HEK293T (cell line): ENCODE results near the gene ARL15.

Experiments
- CTCF ChIA-PET: fragments of 350-600 bp; formaldehyde crosslinking; extraction: SDS; loops from one replicate; lab custom pipeline; 2021; ENCODE audit warnings: antibody characterized with exemption, inconsistent platforms; lab: Yijun Ruan, JAX
- POLR2A ChIA-PET: fragments of 350-600 bp; formaldehyde crosslinking; extraction: SDS; loops from one replicate; lab custom pipeline; 2020; ENCODE audit warnings: antibody characterized with exemption, inconsistent platforms; lab: Yijun Ruan, JAX
- DNase-seq: peaks from one replicate; pipeline ENCODE4 v3.0.0; 2012; ENCODE audit warnings: mixed read lengths; ENCODE audit errors: extremely low spot score
- ARNT ChIP-seq: fragments of 450-650 bp; IDR thresholded peaks from 2 replicates; pipeline ENCODE4 v1.6.1; 2017; ENCODE audit warnings: mild to moderate bottlenecking
- BHLHE40 ChIP-seq: fragments of 450-650 bp; IDR thresholded peaks from 2 replicates; pipeline ENCODE4 v1.6.1; 2016; ENCODE audit warnings: mild to moderate bottlenecking, moderate library complexity, borderline replicate concordance
- CTBP1 ChIP-seq: fragments of 450-650 bp; IDR thresholded peaks from 2 replicates; pipeline ENCODE4 v1.6.1; 2016; ENCODE audit warnings: borderline replicate concordance
- ELF4 ChIP-seq: fragments of 450-650 bp; IDR thresholded peaks from 2 replicates; pipeline ENCODE4 v1.6.1; 2017; ENCODE audit warnings: antibody characterized with exemption
- FOXA1 ChIP-seq: fragments of 450-650 bp; IDR thresholded peaks from 2 replicates; pipeline ENCODE4 v1.6.1; 2016; ENCODE audit warnings: mild to moderate bottlenecking
- FOXK2 ChIP-seq: fragments of 450-650 bp; IDR thresholded peaks from 2 replicates; pipeline ENCODE4 v1.6.1; 2016; ENCODE audit warnings: mild to moderate bottlenecking
- FOXM1 ChIP-seq: fragments of 450-650 bp; IDR thresholded peaks from 2 replicates; pipeline ENCODE4 v1.6.1; 2017; ENCODE audit warnings: mild to moderate bottlenecking, borderline replicate concordance
- HDGF ChIP-seq: fragments of 450-650 bp; IDR thresholded peaks from 2 replicates; pipeline ENCODE4 v1.6.1; 2017; ENCODE audit warnings: antibody characterized with exemption, borderline replicate concordance
- L3MBTL2 ChIP-seq: fragments of 450-650 bp; conservative IDR thresholded peaks from 2 replicates; pipeline ENCODE4 v1.6.1; 2016; ENCODE audit warnings: mild to moderate bottlenecking
- LEF1 ChIP-seq: fragments of 450-650 bp; IDR thresholded peaks from 2 replicates; pipeline ENCODE4 v1.6.1; 2017; ENCODE audit warnings: mild to moderate bottlenecking, borderline replicate concordance
- NFRKB ChIP-seq: fragments of 450-650 bp; IDR thresholded peaks from 2 replicates; pipeline ENCODE4 v1.6.1; 2016; ENCODE audit warnings: mild to moderate bottlenecking, moderate library complexity
- PKNOX1 ChIP-seq: fragments of 450-650 bp; IDR thresholded peaks from 2 replicates; pipeline ENCODE4 v1.6.1; 2016
- SP1 ChIP-seq: fragments of 450-650 bp; IDR thresholded peaks from 2 replicates; pipeline ENCODE4 v1.6.1; 2017
- SUZ12 ChIP-seq: fragments of 450-650 bp; IDR thresholded peaks from 2 replicates; pipeline ENCODE4 v1.6.1; 2016; ENCODE audit warnings: mild to moderate bottlenecking
- TARDBP ChIP-seq: fragments of 450-650 bp; IDR thresholded peaks from 2 replicates; pipeline ENCODE4 v1.6.1; 2016
- ZNF384 ChIP-seq: fragments of 450-650 bp; IDR thresholded peaks from 2 replicates; pipeline ENCODE4 v1.6.1; 2016

Gene ARL15

DNA sequence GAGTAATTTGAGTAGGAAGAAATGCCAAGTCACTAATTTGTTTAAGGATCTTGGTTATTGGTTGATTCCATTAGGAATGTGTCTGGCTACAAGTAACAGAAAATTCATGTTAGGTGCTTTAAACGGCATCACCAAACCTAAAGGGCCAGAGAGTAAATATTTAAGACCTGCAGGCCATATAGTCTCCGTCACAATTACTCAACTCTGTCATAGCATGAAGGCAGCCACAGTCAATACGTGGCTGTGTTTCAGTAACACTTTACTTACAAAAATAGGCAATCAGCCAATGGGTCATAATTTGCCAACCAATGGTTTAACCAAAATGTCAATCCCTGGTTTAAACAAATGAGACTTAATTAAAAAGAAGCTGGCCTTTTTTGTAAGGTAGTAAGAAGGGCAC, 98.5 kb downstream of the ARL15 start:
- ChIA-PET POLR2A (no interaction called here), CTCF (no interaction called here)
- DNase-seq: no peak
- TF ChIP-seq ELF4 (no peak), SP1 (no peak), CTBP1 (no peak), LEF1 (no peak), BHLHE40 (no peak), FOXK2 (no peak), PKNOX1 (no peak), ZNF384 (no peak), L3MBTL2 (no peak), TARDBP (no peak), HDGF (no peak), SUZ12 (no peak), FOXM1 (no peak), NFRKB (no peak), ARNT (no peak), FOXA1 (no peak)

GRCh38 chr5:54207566-54207965, 102.8 kb downstream of the ARL15 start:
- DNase-seq: no peak
- ChIA-PET CTCF (no interaction called here), POLR2A (no interaction called here)
- TF ChIP-seq HDGF (no peak), ARNT (no peak), L3MBTL2 (no peak), BHLHE40 (no peak), SP1 (no peak), NFRKB (no peak), SUZ12 (no peak), PKNOX1 (no peak), ZNF384 (no peak), FOXA1 (no peak), ELF4 (no peak), FOXM1 (no peak)

DNA sequence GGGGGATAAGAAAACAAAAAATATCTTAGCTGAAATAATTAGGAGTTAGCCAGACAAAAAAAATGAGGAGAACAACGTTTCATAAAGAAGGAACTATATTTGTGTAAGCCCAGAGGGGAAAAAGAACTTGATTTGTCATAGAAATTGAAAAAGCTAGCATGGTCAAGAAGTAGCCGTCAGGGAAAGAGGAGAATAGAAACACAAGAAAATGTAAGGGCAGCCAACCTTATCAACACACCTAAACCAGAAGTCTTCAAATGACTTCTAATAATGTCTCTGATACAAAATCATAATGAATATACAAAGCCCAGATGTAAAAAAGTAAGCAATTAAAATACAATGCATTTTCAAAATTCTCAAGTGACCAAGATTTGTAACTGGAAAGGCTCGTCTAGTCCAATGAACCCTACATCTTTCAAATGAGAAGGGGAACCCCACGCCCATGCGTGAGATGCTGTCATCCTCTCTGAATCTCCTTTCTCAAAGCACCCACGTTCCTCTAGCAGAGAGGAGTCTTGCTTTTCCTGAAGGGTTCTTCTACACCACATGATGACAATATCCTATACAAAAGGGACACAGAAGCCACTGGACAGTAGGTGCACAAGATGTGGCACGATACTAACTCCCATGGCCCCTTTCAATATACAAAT, 103.7 kb downstream of the ARL15 start:
- ChIA-PET POLR2A (no interaction called here), CTCF (no interaction called here)
- TF ChIP-seq NFRKB: no peak
- no peak for DNase-seq

DNA sequence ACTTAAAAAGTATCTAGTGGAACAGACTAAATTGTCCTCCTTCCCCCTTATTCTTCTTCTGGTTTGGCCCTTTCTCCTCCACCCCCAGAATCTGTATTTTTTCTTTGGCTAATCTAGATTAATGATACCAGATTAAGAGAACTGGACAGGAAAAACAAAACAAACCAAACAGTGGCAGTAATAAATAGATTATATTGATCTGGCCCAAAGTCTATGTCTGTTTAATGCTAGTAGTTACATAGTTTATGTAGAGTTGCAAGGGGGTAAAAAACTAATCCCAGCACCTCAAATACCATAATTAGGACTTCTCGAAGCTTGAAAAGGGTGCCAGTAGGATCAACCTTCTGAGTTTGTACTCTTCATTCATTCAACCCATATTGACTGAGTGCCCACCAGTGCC, 104.5 kb downstream of the ARL15 start:
- TF ChIP-seq LEF1 (no peak), SUZ12 (no peak), NFRKB (no peak), PKNOX1 (no peak), CTBP1 (no peak), ELF4 (no peak), FOXM1 (no peak), FOXK2 (no peak), BHLHE40 (no peak), ZNF384 (no peak), L3MBTL2 (no peak), SP1 (no peak), ARNT (no peak), FOXA1 (no peak)
- no peak for DNase-seq
- POLR2A ChIA-PET: no interaction called here
- CTCF ChIA-PET: no interaction called here

DNA sequence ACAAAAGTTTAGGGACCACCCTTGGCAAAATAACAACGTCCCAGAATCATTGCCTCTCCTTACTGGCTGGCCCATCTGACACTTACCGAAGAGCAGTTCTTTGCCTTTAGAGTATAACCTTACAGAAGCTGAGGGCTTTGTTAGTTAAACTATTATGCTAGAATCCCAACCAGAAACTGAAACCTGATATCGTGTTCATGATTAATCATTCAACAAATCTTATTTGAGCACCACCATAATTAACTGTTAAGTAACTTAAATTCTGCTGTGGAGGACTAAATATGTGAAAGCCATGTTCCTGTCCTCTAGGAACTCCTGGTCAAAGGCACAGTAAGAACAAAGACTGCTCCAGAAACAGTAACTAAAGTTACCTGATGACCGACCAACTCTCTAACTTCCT, 104.9 kb downstream of the ARL15 start:
- ChIA-PET POLR2A (no interaction called here), CTCF (no interaction called here)
- no peak for DNase-seq
- TF ChIP-seq ZNF384 (no peak), FOXK2 (no peak), ARNT (no peak), L3MBTL2 (no peak)

- CTCF ChIA-PET: interaction anchor here (0.7 kb wide), 1 partner anchor 320 kb away, joined by 3 read pairs; no protein-coding TSS in a partner anchor
- TF ChIP-seq SP1 (no peak), ARNT (no peak), HDGF (no peak), CTBP1 (no peak)
- no peak for DNase-seq
- POLR2A ChIA-PET: no interaction called here
These were observed 113.4 kb downstream of the ARL15 start for GRCh38 chr5:54197018-54197417.

DNA sequence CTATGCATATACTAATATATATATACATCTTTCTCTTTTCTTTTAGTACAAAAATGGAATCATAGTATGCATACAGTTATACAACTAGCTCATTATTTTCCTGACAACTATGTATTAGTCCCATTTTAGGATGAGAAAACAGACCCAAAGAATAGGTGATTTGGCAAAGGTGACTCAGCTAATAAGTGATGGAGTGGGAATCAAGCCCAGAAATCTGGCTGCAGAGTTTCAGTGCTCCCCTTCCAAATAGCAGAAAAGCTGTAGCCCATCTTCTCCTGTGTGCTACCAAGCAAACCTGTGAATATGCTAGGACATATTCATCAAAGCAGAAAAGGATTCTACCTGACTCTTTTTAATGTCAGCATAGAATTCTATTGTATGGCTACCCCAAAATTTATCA, 114.7 kb downstream of the ARL15 start:
- no peak for TF ChIP-seq L3MBTL2
- no peak for TF ChIP-seq TARDBP
- no peak for TF ChIP-seq FOXA1
- TF ChIP-seq BHLHE40: no peak
- TF ChIP-seq FOXK2: no peak
- TF ChIP-seq SP1: no peak
- no peak for TF ChIP-seq FOXM1
- no peak for TF ChIP-seq PKNOX1
- no peak for TF ChIP-seq LEF1
- CTCF ChIA-PET: no interaction called here
- POLR2A ChIA-PET: no interaction called here
- no peak for DNase-seq
